ENCODE data around the gene ARFGAP3.

- TF ChIP-seq AEBP2 (tag by site-specific recombination; IDR thresholded peaks at IDR 0.05; ENCODE audit: borderline replicate concordance) (no peak), ZNF514 (tag by site-specific recombination; IDR thresholded peaks at IDR 0.05) (no peak)
Observed at GRCh38 chr22:42905702-42906183, 48.7 kb upstream of the ARFGAP3 start.
